NCI-H146 treated with DMSO at 0.1 percent for 48 hours (cell line): ENCODE measurements around the gene HS3ST3A1.

Experiments
- DNase-seq: peaks from one replicate; lab custom pipeline; 2025; ENCODE audit not compliant: unreplicated experiment; lab: John Stamatoyannopoulos, UW

The HS3ST3A1 gene

GRCh38 chr17:13540546-13540945, 61.2 kb downstream of the HS3ST3A1 start:
- DNase-seq: no peak

GRCh38 chr17:13539421-13539820, 62.3 kb downstream of the HS3ST3A1 start:
- DNase-seq: no peak

- no peak for DNase-seq
These were observed 62.8 kb downstream of the HS3ST3A1 start for GRCh38 chr17:13538841-13539411.

GRCh38 chr17:13537871-13538643, 63.7 kb downstream of the HS3ST3A1 start:
- DNase-seq: no peak

- DNase-seq: no peak
These were observed 64.5 kb downstream of the HS3ST3A1 start for GRCh38 chr17:13537167-13537731.

GRCh38 chr17:13534946-13535345, 66.8 kb downstream of the HS3ST3A1 start:
- no peak for DNase-seq

- no peak for DNase-seq
These were observed 70.0 kb downstream of the HS3ST3A1 start for GRCh38 chr17:13531721-13532120.

- no peak for DNase-seq
These were observed 75.9 kb downstream of the HS3ST3A1 start for GRCh38 chr17:13525876-13526275.

GRCh38 chr17:13523164-13523563, 78.6 kb downstream of the HS3ST3A1 start:
- no peak for DNase-seq

- DNase-seq: no peak
These were observed 79.0 kb downstream of the HS3ST3A1 start for GRCh38 chr17:13522749-13523148.

GRCh38 chr17:13521784-13522183, 79.9 kb downstream of the HS3ST3A1 start:
- DNase-seq: no peak

- no peak for DNase-seq
These were observed 80.7 kb downstream of the HS3ST3A1 start for GRCh38 chr17:13520899-13521572.

GRCh38 chr17:13518261-13519000, 83.3 kb downstream of the HS3ST3A1 start:
- DNase-seq: no peak

GRCh38 chr17:13513039-13513405, 88.7 kb downstream of the HS3ST3A1 start:
- no peak for DNase-seq

GRCh38 chr17:13510062-13510461, 91.7 kb downstream of the HS3ST3A1 start:
- no peak for DNase-seq

- DNase-seq: no peak
These were observed 92.2 kb downstream of the HS3ST3A1 start for GRCh38 chr17:13509527-13509926.

GRCh38 chr17:13508896-13509295, 92.8 kb downstream of the HS3ST3A1 start:
- no peak for DNase-seq

- no peak for DNase-seq
These were observed 98.2 kb downstream of the HS3ST3A1 start for GRCh38 chr17:13503526-13503925.

GRCh38 chr17:13502263-13502662, 99.5 kb downstream of the HS3ST3A1 start:
- no peak for DNase-seq

GRCh38 chr17:13500947-13501346, 100.8 kb downstream of the HS3ST3A1 start:
- DNase-seq: no peak

GRCh38 chr17:13498184-13498583, 103.5 kb downstream of the HS3ST3A1 start:
- no peak for DNase-seq
